ENCODE results near the gene SLC66A1. TPM values are rescaled to one million over a fixed set of nuclear protein-coding genes. Genes with fewer than 3 reads are reported as not detected.

SLC66A1 gene
- total and polyA plus RNA-seq, 2 donors (not counting 3 experiments of a cell fraction or from before 2014, with no cell fraction given): 15.3 to 32.6 TPM

DNA sequence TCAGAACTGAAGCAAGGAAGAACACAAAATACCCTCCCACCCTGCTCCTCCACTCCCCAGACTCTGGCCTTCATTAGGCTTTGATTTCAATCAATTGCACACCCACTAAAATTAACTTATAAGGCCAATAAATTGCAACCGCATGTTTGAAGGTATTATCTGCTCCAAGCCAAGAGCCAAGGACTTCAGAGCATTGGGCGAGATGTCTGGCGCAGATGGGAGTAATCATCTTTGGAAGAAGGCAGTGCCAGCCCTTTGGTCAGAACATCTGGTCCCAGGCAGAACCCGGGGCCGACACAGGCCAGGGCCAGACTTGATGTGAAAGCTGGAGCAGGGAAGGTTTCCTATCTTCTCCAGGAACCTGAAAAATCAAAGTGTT lies 60.0 kb downstream of the SLC66A1 start:
- H3K4me1 ChIP-seq (ENCODE audit: control insufficient read depth, extremely low read depth, insufficient read depth, low read length): no peaks in the 10 kb centered on the region
- peaks cover 4 to 29% of the 10 kb centered on the region in 2 experiments for H3K36me3 ChIP-seq (ENCODE audit: control insufficient read depth in 2 of 2, extremely low read depth in 1 of 2, insufficient read depth in 2 of 2, low read length in 2 of 2)
- FAIRE-seq (no peak), DNase-seq (ENCODE audit: low read depth, low spot score) (no peak)
- POLR2A ChIA-PET: no interaction called here
- no peaks in the 10 kb centered on the region for H3K9me3 ChIP-seq (replicated peaks; ENCODE audit: control insufficient read depth, insufficient read depth, low read length)
- no peak overlapping the region for H3K4me2 ChIP-seq (ENCODE audit: insufficient read depth, low read length)
- H4K20me1 ChIP-seq (replicated peaks; ENCODE audit: control insufficient read depth, extremely low read depth, insufficient read depth, low read length): peaks cover 2% of the 10 kb centered on the region
- dilution Hi-C loops (cut with MboI; ENCODE audit: extremely low pct_ligation_motif_present, low sequenced_read_pairs): no loop called here
- H3K9ac ChIP-seq (replicated peaks; ENCODE audit: extremely low read depth, insufficient read depth, low read length): no peak overlapping the region
- no peaks in the 10 kb centered on the region for H3K27me3 ChIP-seq (ENCODE audit: control insufficient read depth in 2 of 2, insufficient read depth in 2 of 2, low read length in 2 of 2)
- H3K4me3 ChIP-seq (replicated peaks in 1 of 3; ENCODE audit: insufficient read depth in 1 of 3, low read depth in 1 of 3, low read length in 3 of 3): no peak overlapping the region
- intact Hi-C loops (cut with micrococcal nuclease): no loop called here
- no peaks in the 10 kb centered on the region for H3K9me1 ChIP-seq (replicated peaks; ENCODE audit: control insufficient read depth, extremely low read depth, insufficient read depth, low read length)
- H3K27ac ChIP-seq (ENCODE audit: insufficient read depth, low read depth, low read length): no peak overlapping the region
- no TSS peak for BruUV-seq (replicated peaks)
- H2AFZ ChIP-seq (ENCODE audit: low read depth, low read length): no peak overlapping the region
- H3K79me2 ChIP-seq (ENCODE audit: control insufficient read depth, insufficient read depth, low read length): peaks cover 2% of the 10 kb centered on the region
- no peak for TF ChIP-seq JUN (IDR thresholded peaks at IDR 0.05; ENCODE audit: borderline replicate concordance, insufficient read depth, insufficient read length, low read depth)
- no peak for TF ChIP-seq MYC (IDR thresholded peaks at IDR 0.05; ENCODE audit: low read depth, low read length)
- no peak for TF ChIP-seq POLR2AphosphoS5 (IDR thresholded peaks at IDR 0.05; ENCODE audit: insufficient read depth, low read depth, low read length)
- TF ChIP-seq FOS (IDR thresholded peaks at IDR 0.05; ENCODE audit: borderline replicate concordance, insufficient read depth, low read length): no peak
- TF ChIP-seq GATA2 (IDR thresholded peaks at IDR 0.05; ENCODE audit: insufficient read depth, insufficient read length, low read depth, low read length): no peak
- TF ChIP-seq, protein P1, sequence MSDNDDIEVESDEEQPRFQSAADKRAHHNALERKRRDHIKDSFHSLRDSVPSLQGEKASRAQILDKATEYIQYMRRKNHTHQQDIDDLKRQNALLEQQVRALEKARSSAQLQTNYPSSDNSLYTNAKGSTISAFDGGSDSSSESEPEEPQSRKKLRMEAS (IDR thresholded peaks at IDR 0.05; ENCODE audit: insufficient read depth, insufficient read length): no peak
- no peak for TF ChIP-seq EZH2 (IDR thresholded peaks at IDR 0.05; ENCODE audit: borderline replicate concordance, low read depth, low read length, severe bottlenecking)
- TF ChIP-seq, protein P2, sequence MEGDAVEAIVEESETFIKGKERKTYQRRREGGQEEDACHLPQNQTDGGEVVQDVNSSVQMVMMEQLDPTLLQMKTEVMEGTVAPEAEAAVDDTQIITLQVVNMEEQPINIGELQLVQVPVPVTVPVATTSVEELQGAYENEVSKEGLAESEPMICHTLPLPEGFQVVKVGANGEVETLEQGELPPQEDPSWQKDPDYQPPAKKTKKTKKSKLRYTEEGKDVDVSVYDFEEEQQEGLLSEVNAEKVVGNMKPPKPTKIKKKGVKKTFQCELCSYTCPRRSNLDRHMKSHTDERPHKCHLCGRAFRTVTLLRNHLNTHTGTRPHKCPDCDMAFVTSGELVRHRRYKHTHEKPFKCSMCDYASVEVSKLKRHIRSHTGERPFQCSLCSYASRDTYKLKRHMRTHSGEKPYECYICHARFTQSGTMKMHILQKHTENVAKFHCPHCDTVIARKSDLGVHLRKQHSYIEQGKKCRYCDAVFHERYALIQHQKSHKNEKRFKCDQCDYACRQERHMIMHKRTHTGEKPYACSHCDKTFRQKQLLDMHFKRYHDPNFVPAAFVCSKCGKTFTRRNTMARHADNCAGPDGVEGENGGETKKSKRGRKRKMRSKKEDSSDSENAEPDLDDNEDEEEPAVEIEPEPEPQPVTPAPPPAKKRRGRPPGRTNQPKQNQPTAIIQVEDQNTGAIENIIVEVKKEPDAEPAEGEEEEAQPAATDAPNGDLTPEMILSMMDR (IDR thresholded peaks at IDR 0.05; ENCODE audit: extremely low read depth in 1 of 2, insufficient read depth in 1 of 2, low read depth in 1 of 2, low read length in 2 of 2): no peak
- TF ChIP-seq POLR2A (IDR thresholded peaks at IDR 0.05; ENCODE audit: low read depth, low read length): no peak
- CTCF ChIA-PET: no interaction called here

Data from endothelial cell of umbilical vein (primary cell).